GM23338 (cell line): Measurements from ENCODE around the gene PBX3. TPM values are rescaled to one million over a fixed set of nuclear protein-coding genes. Genes with fewer than 3 reads are reported as not detected.
A peak's percentile ranks its signal among the peaks of the same experiment; 100 is the strongest.

Experiments used
- ATAC-seq: fragments of 200-7000 bp; cut with Tn5 transposase; 3 replicates; pipeline ENCODE4 v1.9.1; 2020
- DNase-seq: peaks from one replicate; pipeline ENCODE4 v3.0.0-alpha.2; 2015; ENCODE audit warnings: low spot score
- H2AFZ ChIP-seq: fragments of 200-600 bp; sonication (generic); 2 replicates; pipeline ENCODE4 v1.8.0; 2016; ENCODE audit warnings: antibody characterized with exemption, mild to moderate bottlenecking, moderate library complexity
- H3F3A ChIP-seq: fragments of 200-600 bp; sonication (generic); replicated peaks from 2 replicates; pipeline ENCODE4 v1.8.0; 2017; ENCODE audit warnings: antibody characterized with exemption, mixed run types, low read depth
- H3K27ac ChIP-seq: fragments of 200-600 bp; sonication (generic); 2 replicates; pipeline ENCODE4 v1.6.1; 2016; ENCODE audit warnings: low read depth
- H3K27me3 ChIP-seq: fragments of 200-600 bp; sonication (generic); 2 replicates; pipeline ENCODE4 v1.8.0; 2016; ENCODE audit warnings: mild to moderate bottlenecking, mixed run types, moderate library complexity; ENCODE audit not compliant: insufficient read depth
- H3K36me3 ChIP-seq: fragments of 200-600 bp; sonication (generic); 2 replicates; pipeline ENCODE4 v1.8.0; 2016; ENCODE audit warnings: mild to moderate bottlenecking; ENCODE audit not compliant: insufficient read depth
- H3K4me1 ChIP-seq: fragments of 200-600 bp; sonication (generic); 2 replicates; pipeline ENCODE4 v1.8.0; 2016; ENCODE audit warnings: mild to moderate bottlenecking, moderate library complexity; ENCODE audit not compliant: insufficient read depth
- H3K4me2 ChIP-seq: fragments of 200-600 bp; sonication (generic); 2 replicates; pipeline ENCODE4 v1.7.1; 2017; ENCODE audit warnings: mixed run types
- H3K4me3 ChIP-seq: fragments of 200-600 bp; sonication (generic); 2 replicates; pipeline ENCODE4 v1.6.1; 2016; ENCODE audit warnings: mixed run types
- H3K79me2 ChIP-seq: fragments of 200-600 bp; sonication (generic); replicated peaks from 2 replicates; pipeline ENCODE4 v1.8.0; 2017; ENCODE audit warnings: mild to moderate bottlenecking; ENCODE audit not compliant: insufficient read depth
- H3K9me2 ChIP-seq: fragments of 200-600 bp; sonication (generic); 2 replicates; pipeline ENCODE4 v1.8.0; 2017; ENCODE audit not compliant: insufficient read depth
- H4K20me1 ChIP-seq: fragments of 200-600 bp; sonication (generic); replicated peaks from 2 replicates; pipeline ENCODE4 v1.8.0; 2017; ENCODE audit warnings: mild to moderate bottlenecking; ENCODE audit not compliant: insufficient read depth
- H3K27ac Mint-ChIP-seq: 2 replicates; pipeline ENCODE4 v1.8.0; 2020; ENCODE audit warnings: inconsistent platforms, mild to moderate bottlenecking, moderate library complexity, mixed read lengths
- H3K27me3 Mint-ChIP-seq: 3 replicates; pipeline ENCODE4 v1.8.0; 2022; ENCODE audit warnings: low read depth, mild to moderate bottlenecking, moderate library complexity, mixed read lengths, inconsistent platforms; ENCODE audit not compliant: insufficient read depth, poor library complexity
- H3K36me3 Mint-ChIP-seq: 3 replicates; pipeline ENCODE4 v1.8.0; 2021; ENCODE audit warnings: low read depth, mild to moderate bottlenecking, inconsistent platforms, moderate library complexity, mixed read lengths
- H3K4me1 Mint-ChIP-seq: 3 replicates; pipeline ENCODE4 v1.8.0; 2020; ENCODE audit warnings: mild to moderate bottlenecking, inconsistent platforms, mixed read lengths
- H3K4me3 Mint-ChIP-seq: 3 replicates; pipeline ENCODE4 v1.8.0; 2021; ENCODE audit warnings: moderate library complexity, mild to moderate bottlenecking, inconsistent platforms, mixed read lengths
- H3K9me3 Mint-ChIP-seq: 3 replicates; pipeline ENCODE4 v1.8.0; 2020; ENCODE audit warnings: moderate library complexity, mild to moderate bottlenecking, inconsistent platforms, mixed read lengths
- CTCF ChIP-seq, 2 experiments: fragments of 200-600 bp in 1 of 2; sonication (generic) in 1 of 2; conservative IDR thresholded peaks; 2 replicates each; pipeline versions ENCODE4 v1.5.1 to v1.6.1; 2016 to 2017; ENCODE audit warnings: antibody characterized with exemption in 2 of 2, low read depth in 2 of 2, mild to moderate bottlenecking in 2 of 2, moderate library complexity in 1 of 2
- EZH2phosphoT487 ChIP-seq: fragments of 200-600 bp; sonication (generic); IDR thresholded peaks from one replicate; pipeline ENCODE4 v1.8.1; 2018; ENCODE audit warnings: antibody characterized with exemption; ENCODE audit not compliant: unreplicated experiment
- REST ChIP-seq: IDR thresholded peaks from one replicate; pipeline ENCODE4 v1.6.1; 2018; ENCODE audit warnings: antibody characterized with exemption; ENCODE audit not compliant: unreplicated experiment
- polyA plus RNA-seq: library from polyadenylated mRNA; unstranded; fragments of >200 nt; fragmentation: Nextera tagmentation; extraction: Ambion mirVana; gene quantifications from 2 replicates; pipeline ENCODE4 v1.2.1, GENCODE V29; 2016
- total RNA-seq: library from RNA; depleted of rRNA; stranded (reverse); fragments of >200 nt; shearing (Covaris generic); gene quantifications from 2 replicates; pipeline ENCODE4 v1.2.3, GENCODE V29; 2014
- TF ChIP-seq, protein P1 (sequence below): fragments of 250-450 bp; sonication (Bioruptor Pico); IDR thresholded peaks from 2 replicates; pipeline ENCODE4 v1.5.0; 2020; ENCODE audit warnings: mild to moderate bottlenecking, moderate library complexity

The PBX3 gene
- total and polyA plus RNA-seq, 2 experiments from 2014 or later, result 28.9 to 50.5 TPM

DNA sequence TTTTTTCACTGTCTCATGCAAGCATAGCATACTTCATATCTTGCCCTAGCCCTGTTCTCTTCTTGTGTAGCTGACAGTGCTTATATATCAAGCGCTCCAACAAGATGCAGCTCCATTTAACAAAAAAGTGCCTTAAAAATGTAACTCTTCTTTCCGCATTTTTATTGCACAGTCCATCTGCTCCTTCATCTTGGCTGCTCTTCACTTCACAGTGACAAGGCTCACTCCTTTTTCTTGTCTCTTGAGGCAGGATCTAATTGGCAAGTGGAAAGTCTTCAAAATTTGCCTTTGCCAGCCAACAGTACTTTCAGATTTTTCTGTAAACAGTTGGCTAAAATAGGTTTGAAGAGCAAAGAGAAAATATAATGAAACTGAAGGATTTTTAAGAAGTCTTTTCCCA, 161.8 kb downstream of the PBX3 start:
- H4K20me1 ChIP-seq, result no peaks in the 10 kb centered on the region

DNA sequence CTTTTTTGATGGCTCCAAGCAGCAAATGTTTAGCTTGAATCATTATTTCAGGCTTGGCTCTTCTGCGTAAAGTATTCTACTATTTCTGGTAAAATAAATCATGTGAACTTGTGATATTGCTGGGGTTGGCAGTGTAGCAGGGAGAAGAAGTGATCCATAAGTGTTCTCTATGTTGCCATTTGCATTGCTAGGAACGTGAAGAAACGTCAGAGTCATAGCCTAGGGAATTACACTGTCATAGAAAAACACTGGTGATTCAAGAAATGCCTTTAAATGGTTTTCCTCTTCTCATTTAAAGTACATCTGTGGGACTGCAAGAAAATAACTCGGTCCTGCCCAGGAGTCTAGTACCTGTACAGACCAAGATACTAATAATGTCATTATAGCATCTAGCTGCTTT, 162.3 kb downstream of the PBX3 start:
- TF ChIP-seq EZH2phosphoT487 (no peak), CTCF (conservative IDR thresholded peaks at IDR 0.05; ENCODE audit: low read depth in 2 of 2) (no peak), REST (no peak)
- ATAC-seq (no peak), DNase-seq (no peak)
- H3K36me3 ChIP-seq, result no peaks in the 10 kb centered on the region
- H2AFZ ChIP-seq, result no peak overlapping the region
- H3K27me3 ChIP-seq, result no peaks in the 10 kb centered on the region
- H3F3A ChIP-seq, result no peaks in the 10 kb centered on the region
- peak overlapping the region; percentile 73 for H3K27ac Mint-ChIP-seq
- no peaks in the 10 kb centered on the region for H3K27me3 Mint-ChIP-seq
- H3K9me3 Mint-ChIP-seq, result no peaks in the 10 kb centered on the region
- peaks cover 58% of the 10 kb centered on the region for H3K4me1 Mint-ChIP-seq
- peaks cover 34% of the 10 kb centered on the region for H3K4me1 ChIP-seq
- H4K20me1 ChIP-seq, result no peaks in the 10 kb centered on the region
- no peak overlapping the region for H3K27ac ChIP-seq
- no peak overlapping the region for H3K4me3 ChIP-seq
- no peak overlapping the region for H3K4me3 Mint-ChIP-seq
- peaks cover 54% of the 10 kb centered on the region for H3K79me2 ChIP-seq
- H3K4me2 ChIP-seq, result no peak overlapping the region
- no peaks in the 10 kb centered on the region for H3K9me2 ChIP-seq
- no peaks in the 10 kb centered on the region for H3K36me3 Mint-ChIP-seq

More for the DNA sequence above, 161.8 kb downstream of the PBX3 start:
- TF ChIP-seq, protein P1, sequence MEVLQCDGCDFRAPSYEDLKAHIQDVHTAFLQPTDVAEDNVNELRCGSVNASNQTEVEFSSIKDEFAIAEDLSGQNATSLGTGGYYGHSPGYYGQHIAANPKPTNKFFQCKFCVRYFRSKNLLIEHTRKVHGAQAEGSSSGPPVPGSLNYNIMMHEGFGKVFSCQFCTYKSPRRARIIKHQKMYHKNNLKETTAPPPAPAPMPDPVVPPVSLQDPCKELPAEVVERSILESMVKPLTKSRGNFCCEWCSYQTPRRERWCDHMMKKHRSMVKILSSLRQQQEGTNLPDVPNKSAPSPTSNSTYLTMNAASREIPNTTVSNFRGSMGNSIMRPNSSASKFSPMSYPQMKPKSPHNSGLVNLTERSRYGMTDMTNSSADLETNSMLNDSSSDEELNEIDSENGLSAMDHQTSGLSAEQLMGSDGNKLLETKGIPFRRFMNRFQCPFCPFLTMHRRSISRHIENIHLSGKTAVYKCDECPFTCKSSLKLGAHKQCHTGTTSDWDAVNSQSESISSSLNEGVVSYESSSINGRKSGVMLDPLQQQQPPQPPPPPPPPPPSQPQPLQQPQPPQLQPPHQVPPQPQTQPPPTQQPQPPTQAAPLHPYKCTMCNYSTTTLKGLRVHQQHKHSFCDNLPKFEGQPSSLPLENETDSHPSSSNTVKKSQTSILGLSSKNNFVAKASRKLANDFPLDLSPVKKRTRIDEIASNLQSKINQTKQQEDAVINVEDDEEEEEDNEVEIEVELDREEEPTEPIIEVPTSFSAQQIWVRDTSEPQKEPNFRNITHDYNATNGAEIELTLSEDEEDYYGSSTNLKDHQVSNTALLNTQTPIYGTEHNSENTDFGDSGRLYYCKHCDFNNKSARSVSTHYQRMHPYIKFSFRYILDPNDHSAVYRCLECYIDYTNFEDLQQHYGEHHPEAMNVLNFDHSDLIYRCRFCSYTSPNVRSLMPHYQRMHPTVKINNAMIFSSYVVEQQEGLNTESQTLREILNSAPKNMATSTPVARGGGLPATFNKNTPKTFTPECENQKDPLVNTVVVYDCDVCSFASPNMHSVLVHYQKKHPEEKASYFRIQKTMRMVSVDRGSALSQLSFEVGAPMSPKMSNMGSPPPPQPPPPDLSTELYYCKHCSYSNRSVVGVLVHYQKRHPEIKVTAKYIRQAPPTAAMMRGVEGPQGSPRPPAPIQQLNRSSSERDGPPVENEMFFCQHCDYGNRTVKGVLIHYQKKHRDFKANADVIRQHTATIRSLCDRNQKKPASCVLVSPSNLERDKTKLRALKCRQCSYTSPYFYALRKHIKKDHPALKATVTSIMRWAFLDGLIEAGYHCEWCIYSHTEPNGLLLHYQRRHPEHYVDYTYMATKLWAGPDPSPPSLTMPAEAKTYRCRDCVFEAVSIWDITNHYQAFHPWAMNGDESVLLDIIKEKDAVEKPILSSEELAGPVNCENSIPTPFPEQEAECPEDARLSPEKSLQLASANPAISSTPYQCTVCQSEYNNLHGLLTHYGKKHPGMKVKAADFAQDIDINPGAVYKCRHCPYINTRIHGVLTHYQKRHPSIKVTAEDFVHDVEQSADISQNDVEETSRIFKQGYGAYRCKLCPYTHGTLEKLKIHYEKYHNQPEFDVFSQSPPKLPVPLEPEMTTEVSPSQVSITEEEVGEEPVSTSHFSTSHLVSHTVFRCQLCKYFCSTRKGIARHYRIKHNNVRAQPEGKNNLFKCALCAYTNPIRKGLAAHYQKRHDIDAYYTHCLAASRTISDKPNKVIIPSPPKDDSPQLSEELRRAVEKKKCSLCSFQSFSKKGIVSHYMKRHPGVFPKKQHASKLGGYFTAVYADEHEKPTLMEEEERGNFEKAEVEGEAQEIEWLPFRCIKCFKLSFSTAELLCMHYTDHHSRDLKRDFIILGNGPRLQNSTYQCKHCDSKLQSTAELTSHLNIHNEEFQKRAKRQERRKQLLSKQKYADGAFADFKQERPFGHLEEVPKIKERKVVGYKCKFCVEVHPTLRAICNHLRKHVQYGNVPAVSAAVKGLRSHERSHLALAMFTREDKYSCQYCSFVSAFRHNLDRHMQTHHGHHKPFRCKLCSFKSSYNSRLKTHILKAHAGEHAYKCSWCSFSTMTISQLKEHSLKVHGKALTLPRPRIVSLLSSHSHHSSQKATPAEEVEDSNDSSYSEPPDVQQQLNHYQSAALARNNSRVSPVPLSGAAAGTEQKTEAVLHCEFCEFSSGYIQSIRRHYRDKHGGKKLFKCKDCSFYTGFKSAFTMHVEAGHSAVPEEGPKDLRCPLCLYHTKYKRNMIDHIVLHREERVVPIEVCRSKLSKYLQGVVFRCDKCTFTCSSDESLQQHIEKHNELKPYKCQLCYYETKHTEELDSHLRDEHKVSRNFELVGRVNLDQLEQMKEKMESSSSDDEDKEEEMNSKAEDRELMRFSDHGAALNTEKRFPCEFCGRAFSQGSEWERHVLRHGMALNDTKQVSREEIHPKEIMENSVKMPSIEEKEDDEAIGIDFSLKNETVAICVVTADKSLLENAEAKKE (CRISPR knock-in tag), result no peak
- TF ChIP-seq EZH2phosphoT487, result no peak
- ATAC-seq, result no peak
- Mint-ChIP-seq H3K4me1 (peaks cover 61% of the 10 kb centered on the region), H3K9me3 (no peaks in the 10 kb centered on the region), H3K27ac (no peak overlapping the region; the same call in 1 of the 2 replicates), H3K4me3 (no peak overlapping the region), H3K27me3 (no peaks in the 10 kb centered on the region), H3K36me3 (no peaks in the 10 kb centered on the region)
- H3K4me1 ChIP-seq, result peaks cover 39% of the 10 kb centered on the region
- no peak overlapping the region for H3K27ac ChIP-seq
- no peaks in the 10 kb centered on the region for H3K36me3 ChIP-seq
- H3K4me3 ChIP-seq, result no peak overlapping the region
- no peak overlapping the region for H3K4me2 ChIP-seq
- no peaks in the 10 kb centered on the region for H3F3A ChIP-seq
- H2AFZ ChIP-seq, result no peak overlapping the region
- H3K79me2 ChIP-seq, result peaks cover 54% of the 10 kb centered on the region
- no peaks in the 10 kb centered on the region for H3K27me3 ChIP-seq
- H3K9me2 ChIP-seq, result no peaks in the 10 kb centered on the region
- no peak for DNase-seq
